Measurements from ENCODE around the gene ANKRD63. TPM values are rescaled to one million over a fixed set of nuclear protein-coding genes. Genes with fewer than 3 reads are reported as not detected.

The ANKRD63 gene
- total RNA-seq, 1 experiment from 2014 or later = 1.2 TPM

DNA sequence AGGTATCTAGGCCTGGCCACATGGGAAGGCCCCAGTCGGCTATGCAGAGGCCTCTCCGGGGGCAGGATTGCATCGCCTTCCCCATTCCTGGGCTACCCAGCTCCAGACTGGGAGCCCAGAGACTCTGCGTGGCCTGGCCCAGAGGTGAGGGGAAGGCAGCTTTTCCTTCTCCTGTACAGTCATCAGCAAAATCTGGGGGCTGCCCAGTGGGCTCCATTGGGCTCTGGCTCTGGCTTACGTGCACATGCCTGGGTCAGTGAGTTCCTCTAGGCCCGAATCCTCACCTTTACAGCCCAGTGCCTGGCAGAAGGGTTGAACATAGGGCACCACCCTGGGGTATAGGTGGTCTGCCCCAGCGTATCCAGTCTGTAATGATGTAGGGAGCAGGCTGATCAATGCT lies 3.9 kb upstream of the ANKRD63 start:
- Mint-ChIP-seq H3K4me3 (no peak overlapping the region), H3K9me3 (no peaks in the 10 kb centered on the region), H3K27ac (no peak overlapping the region), H3K36me3 (no peaks in the 10 kb centered on the region), H3K4me1 (peaks cover 30% of the 10 kb centered on the region), H3K27me3 (ENCODE audit: low read depth) (peaks cover 61% of the 10 kb centered on the region)
- POLR2A ChIA-PET = interaction anchor here (0.6 kb wide), 1 partner anchor 10 kb away, joined by 3 read pairs; no protein-coding TSS in a partner anchor
- DNase-seq (ENCODE audit: low spot score) = no peak
- CTCF ChIA-PET = interaction anchor here (1.0 to 13.0 kb wide), 6 partner anchors 12 to 51 kb away, joined by 3 to 341 read pairs (median 47); partner anchors contain the start of genes CCDC9B and PLCB2
- ATAC-seq = no peak
- TF ChIP-seq NR2C2 (CRISPR knock-in tag; IDR thresholded peaks at IDR 0.05) (no peak), ZNF317 (CRISPR knock-in tag; IDR thresholded peaks at IDR 0.05; ENCODE audit: borderline replicate concordance, low read depth) (no peak)
- TF ChIP-seq, protein P1, sequence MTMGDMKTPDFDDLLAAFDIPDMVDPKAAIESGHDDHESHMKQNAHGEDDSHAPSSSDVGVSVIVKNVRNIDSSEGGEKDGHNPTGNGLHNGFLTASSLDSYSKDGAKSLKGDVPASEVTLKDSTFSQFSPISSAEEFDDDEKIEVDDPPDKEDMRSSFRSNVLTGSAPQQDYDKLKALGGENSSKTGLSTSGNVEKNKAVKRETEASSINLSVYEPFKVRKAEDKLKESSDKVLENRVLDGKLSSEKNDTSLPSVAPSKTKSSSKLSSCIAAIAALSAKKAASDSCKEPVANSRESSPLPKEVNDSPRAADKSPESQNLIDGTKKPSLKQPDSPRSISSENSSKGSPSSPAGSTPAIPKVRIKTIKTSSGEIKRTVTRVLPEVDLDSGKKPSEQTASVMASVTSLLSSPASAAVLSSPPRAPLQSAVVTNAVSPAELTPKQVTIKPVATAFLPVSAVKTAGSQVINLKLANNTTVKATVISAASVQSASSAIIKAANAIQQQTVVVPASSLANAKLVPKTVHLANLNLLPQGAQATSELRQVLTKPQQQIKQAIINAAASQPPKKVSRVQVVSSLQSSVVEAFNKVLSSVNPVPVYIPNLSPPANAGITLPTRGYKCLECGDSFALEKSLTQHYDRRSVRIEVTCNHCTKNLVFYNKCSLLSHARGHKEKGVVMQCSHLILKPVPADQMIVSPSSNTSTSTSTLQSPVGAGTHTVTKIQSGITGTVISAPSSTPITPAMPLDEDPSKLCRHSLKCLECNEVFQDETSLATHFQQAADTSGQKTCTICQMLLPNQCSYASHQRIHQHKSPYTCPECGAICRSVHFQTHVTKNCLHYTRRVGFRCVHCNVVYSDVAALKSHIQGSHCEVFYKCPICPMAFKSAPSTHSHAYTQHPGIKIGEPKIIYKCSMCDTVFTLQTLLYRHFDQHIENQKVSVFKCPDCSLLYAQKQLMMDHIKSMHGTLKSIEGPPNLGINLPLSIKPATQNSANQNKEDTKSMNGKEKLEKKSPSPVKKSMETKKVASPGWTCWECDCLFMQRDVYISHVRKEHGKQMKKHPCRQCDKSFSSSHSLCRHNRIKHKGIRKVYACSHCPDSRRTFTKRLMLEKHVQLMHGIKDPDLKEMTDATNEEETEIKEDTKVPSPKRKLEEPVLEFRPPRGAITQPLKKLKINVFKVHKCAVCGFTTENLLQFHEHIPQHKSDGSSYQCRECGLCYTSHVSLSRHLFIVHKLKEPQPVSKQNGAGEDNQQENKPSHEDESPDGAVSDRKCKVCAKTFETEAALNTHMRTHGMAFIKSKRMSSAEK (CRISPR knock-in tag; IDR thresholded peaks at IDR 0.05; ENCODE audit: borderline replicate concordance) = no peak

DNA sequence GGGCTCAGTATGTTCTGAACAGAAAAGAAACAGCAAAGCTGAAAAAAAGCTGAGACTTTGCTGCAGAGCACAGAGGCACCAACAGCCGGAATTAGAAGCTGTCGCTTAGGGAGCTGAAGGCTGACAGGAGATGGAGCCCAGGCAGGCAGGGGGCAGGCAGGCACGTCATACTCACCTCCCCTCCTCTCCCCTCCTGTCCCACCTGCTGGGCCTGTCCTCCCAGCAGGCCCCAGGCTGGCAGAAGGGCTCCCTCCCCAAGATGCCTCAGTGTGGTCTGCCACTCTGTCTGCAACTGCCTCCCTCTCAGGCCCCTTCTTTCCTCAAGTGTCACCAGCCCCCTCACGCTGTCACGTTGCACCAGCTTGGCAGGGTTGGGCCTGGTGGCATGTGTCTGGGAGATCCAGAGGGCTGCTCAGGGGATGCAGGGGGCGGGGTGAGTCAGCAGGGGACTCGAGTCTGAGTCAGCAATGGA lies 3.2 kb upstream of the ANKRD63 start:
- Mint-ChIP-seq H3K27ac (no peak overlapping the region), H3K9me3 (no peaks in the 10 kb centered on the region), H3K36me3 (no peaks in the 10 kb centered on the region), H3K27me3 (ENCODE audit: low read depth) (peaks cover 61% of the 10 kb centered on the region), H3K4me1 (peaks cover 32% of the 10 kb centered on the region), H3K4me3 (no peak overlapping the region)
- ATAC-seq = no peak
- ChIA-PET POLR2A (interaction anchor here (1.3 kb wide), 2 partner anchors 15 to 21 kb away, joined by 3 to 4 read pairs; partner anchors contain the start of gene PLCB2), CTCF (interaction anchor here (1.0 to 13.0 kb wide), 9 partner anchors 11 to 256 kb away, joined by 3 to 341 read pairs (median 5); partner anchors contain the start of gene PLCB2)
- DNase-seq (ENCODE audit: low spot score) = no peak
- TF ChIP-seq MXD4 (CRISPR knock-in tag; IDR thresholded peaks at IDR 0.05; ENCODE audit: borderline replicate concordance) (no peak), NFATC4 (CRISPR knock-in tag; IDR thresholded peaks at IDR 0.05) (no peak), ELF4 (CRISPR knock-in tag; IDR thresholded peaks at IDR 0.05; ENCODE audit: low read depth) (no peak), CREM (CRISPR knock-in tag; IDR thresholded peaks at IDR 0.05) (no peak), ZNF671 (CRISPR knock-in tag; IDR thresholded peaks at IDR 0.05) (no peak), KAT7 (CRISPR knock-in tag; IDR thresholded peaks at IDR 0.05; ENCODE audit: borderline replicate concordance) (no peak), FOXP1 (CRISPR knock-in tag; IDR thresholded peaks at IDR 0.05; ENCODE audit: borderline replicate concordance) (no peak), CBFB (CRISPR knock-in tag; IDR thresholded peaks at IDR 0.05; ENCODE audit: low read depth) (no peak), FOXK1 (CRISPR knock-in tag; IDR thresholded peaks at IDR 0.05) (no peak), ZNF232 (CRISPR knock-in tag; IDR thresholded peaks at IDR 0.05) (no peak), GRHL2 (CRISPR knock-in tag; IDR thresholded peaks at IDR 0.05; ENCODE audit: insufficient replicate concordance, severe bottlenecking) (no peak)
- TF ChIP-seq, protein P2, sequence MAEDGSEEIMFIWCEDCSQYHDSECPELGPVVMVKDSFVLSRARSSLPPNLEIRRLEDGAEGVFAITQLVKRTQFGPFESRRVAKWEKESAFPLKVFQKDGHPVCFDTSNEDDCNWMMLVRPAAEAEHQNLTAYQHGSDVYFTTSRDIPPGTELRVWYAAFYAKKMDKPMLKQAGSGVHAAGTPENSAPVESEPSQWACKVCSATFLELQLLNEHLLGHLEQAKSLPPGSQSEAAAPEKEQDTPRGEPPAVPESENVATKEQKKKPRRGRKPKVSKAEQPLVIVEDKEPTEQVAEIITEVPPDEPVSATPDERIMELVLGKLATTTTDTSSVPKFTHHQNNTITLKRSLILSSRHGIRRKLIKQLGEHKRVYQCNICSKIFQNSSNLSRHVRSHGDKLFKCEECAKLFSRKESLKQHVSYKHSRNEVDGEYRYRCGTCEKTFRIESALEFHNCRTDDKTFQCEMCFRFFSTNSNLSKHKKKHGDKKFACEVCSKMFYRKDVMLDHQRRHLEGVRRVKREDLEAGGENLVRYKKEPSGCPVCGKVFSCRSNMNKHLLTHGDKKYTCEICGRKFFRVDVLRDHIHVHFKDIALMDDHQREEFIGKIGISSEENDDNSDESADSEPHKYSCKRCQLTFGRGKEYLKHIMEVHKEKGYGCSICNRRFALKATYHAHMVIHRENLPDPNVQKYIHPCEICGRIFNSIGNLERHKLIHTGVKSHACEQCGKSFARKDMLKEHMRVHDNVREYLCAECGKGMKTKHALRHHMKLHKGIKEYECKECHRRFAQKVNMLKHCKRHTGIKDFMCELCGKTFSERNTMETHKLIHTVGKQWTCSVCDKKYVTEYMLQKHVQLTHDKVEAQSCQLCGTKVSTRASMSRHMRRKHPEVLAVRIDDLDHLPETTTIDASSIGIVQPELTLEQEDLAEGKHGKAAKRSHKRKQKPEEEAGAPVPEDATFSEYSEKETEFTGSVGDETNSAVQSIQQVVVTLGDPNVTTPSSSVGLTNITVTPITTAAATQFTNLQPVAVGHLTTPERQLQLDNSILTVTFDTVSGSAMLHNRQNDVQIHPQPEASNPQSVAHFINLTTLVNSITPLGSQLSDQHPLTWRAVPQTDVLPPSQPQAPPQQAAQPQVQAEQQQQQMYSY (CRISPR knock-in tag; IDR thresholded peaks at IDR 0.05) = no peak
- TF ChIP-seq, protein P3, sequence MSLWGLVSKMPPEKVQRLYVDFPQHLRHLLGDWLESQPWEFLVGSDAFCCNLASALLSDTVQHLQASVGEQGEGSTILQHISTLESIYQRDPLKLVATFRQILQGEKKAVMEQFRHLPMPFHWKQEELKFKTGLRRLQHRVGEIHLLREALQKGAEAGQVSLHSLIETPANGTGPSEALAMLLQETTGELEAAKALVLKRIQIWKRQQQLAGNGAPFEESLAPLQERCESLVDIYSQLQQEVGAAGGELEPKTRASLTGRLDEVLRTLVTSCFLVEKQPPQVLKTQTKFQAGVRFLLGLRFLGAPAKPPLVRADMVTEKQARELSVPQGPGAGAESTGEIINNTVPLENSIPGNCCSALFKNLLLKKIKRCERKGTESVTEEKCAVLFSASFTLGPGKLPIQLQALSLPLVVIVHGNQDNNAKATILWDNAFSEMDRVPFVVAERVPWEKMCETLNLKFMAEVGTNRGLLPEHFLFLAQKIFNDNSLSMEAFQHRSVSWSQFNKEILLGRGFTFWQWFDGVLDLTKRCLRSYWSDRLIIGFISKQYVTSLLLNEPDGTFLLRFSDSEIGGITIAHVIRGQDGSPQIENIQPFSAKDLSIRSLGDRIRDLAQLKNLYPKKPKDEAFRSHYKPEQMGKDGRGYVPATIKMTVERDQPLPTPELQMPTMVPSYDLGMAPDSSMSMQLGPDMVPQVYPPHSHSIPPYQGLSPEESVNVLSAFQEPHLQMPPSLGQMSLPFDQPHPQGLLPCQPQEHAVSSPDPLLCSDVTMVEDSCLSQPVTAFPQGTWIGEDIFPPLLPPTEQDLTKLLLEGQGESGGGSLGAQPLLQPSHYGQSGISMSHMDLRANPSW (CRISPR knock-in tag; conservative IDR thresholded peaks at IDR 0.05; ENCODE audit: low read depth) = no peak
- TF ChIP-seq, protein P4, sequence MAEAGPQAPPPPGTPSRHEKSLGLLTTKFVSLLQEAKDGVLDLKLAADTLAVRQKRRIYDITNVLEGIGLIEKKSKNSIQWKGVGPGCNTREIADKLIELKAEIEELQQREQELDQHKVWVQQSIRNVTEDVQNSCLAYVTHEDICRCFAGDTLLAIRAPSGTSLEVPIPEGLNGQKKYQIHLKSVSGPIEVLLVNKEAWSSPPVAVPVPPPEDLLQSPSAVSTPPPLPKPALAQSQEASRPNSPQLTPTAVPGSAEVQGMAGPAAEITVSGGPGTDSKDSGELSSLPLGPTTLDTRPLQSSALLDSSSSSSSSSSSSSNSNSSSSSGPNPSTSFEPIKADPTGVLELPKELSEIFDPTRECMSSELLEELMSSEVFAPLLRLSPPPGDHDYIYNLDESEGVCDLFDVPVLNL (CRISPR knock-in tag; IDR thresholded peaks at IDR 0.05; ENCODE audit: borderline replicate concordance, low read depth) = no peak
- TF ChIP-seq, protein P5, sequence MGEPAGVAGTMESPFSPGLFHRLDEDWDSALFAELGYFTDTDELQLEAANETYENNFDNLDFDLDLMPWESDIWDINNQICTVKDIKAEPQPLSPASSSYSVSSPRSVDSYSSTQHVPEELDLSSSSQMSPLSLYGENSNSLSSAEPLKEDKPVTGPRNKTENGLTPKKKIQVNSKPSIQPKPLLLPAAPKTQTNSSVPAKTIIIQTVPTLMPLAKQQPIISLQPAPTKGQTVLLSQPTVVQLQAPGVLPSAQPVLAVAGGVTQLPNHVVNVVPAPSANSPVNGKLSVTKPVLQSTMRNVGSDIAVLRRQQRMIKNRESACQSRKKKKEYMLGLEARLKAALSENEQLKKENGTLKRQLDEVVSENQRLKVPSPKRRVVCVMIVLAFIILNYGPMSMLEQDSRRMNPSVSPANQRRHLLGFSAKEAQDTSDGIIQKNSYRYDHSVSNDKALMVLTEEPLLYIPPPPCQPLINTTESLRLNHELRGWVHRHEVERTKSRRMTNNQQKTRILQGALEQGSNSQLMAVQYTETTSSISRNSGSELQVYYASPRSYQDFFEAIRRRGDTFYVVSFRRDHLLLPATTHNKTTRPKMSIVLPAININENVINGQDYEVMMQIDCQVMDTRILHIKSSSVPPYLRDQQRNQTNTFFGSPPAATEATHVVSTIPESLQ (CRISPR knock-in tag; IDR thresholded peaks at IDR 0.05) = no peak
- TF ChIP-seq, protein P6, sequence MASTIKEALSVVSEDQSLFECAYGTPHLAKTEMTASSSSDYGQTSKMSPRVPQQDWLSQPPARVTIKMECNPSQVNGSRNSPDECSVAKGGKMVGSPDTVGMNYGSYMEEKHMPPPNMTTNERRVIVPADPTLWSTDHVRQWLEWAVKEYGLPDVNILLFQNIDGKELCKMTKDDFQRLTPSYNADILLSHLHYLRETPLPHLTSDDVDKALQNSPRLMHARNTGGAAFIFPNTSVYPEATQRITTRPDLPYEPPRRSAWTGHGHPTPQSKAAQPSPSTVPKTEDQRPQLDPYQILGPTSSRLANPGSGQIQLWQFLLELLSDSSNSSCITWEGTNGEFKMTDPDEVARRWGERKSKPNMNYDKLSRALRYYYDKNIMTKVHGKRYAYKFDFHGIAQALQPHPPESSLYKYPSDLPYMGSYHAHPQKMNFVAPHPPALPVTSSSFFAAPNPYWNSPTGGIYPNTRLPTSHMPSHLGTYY (CRISPR knock-in tag; IDR thresholded peaks at IDR 0.05) = no peak
